ENCODE results near the gene NOP56.
"Not testable (repeated sequence)": the region's sequence is repeated elsewhere in the genome, so short reads cannot be mapped to it uniquely, and the experiment has no call there.

Gene NOP56

GRCh38 chr20:2640899-2641298 is 11.5 kb upstream of the NOP56 start:
- no peak for DNase-seq

GRCh38 chr20:2643708-2644107 is 8.7 kb upstream of the NOP56 start:
- DNase-seq, result no peak

- DNase-seq, result peak in 1 of 2 experiments; percentile 52
These were observed 508 bp downstream of the NOP56 start for GRCh38 chr20:2652724-2653555.

GRCh38 chr20:2653556-2654383 is 1.3 kb downstream of the NOP56 start:
- no peak for DNase-seq

GRCh38 chr20:2654384-2654822 is 2.0 kb downstream of the NOP56 start:
- DNase-seq, result no peak

- DNase-seq, result no peak
These were observed 2.4 kb downstream of the NOP56 start for GRCh38 chr20:2654831-2655230.

GRCh38 chr20:2655331-2656116 is 3.1 kb downstream of the NOP56 start:
- no peak for DNase-seq

GRCh38 chr20:2656471-2657117 is 4.2 kb downstream of the NOP56 start:
- DNase-seq, result no peak

GRCh38 chr20:2657241-2657640 is 4.8 kb downstream of the NOP56 start:
- no peak for DNase-seq

GRCh38 chr20:2657674-2658073 is 5.2 kb downstream of the NOP56 start:
- DNase-seq, result no peak

GRCh38 chr20:2658414-2659354 is 6.3 kb downstream of the NOP56 start:
- peak in 1 of 2 experiments; percentile 32 for DNase-seq

GRCh38 chr20:2659547-2659946 is 7.1 kb downstream of the NOP56 start:
- DNase-seq, result no peak

- DNase-seq, result no peak
These were observed 11.0 kb downstream of the NOP56 start for GRCh38 chr20:2663364-2663886.

- peak; percentile 80 to 97 for DNase-seq
These were observed 11.7 kb downstream of the NOP56 start, which contains the start of gene IDH3B for GRCh38 chr20:2663887-2664719. IDH3B (minus strand) TSS chr20:2664216; CDS start chr20:2664188, 28 bp downstream.

GRCh38 chr20:2671977-2672376 is 19.5 kb downstream of the NOP56 start:
- DNase-seq, result no peak

- DNase-seq, result no peak
These were observed 20.0 kb downstream of the NOP56 start for GRCh38 chr20:2672446-2672845.

- no peak for DNase-seq
These were observed 21.0 kb downstream of the NOP56 start for GRCh38 chr20:2673453-2673852.

- DNase-seq, result no peak
These were observed 27.6 kb downstream of the NOP56 start for GRCh38 chr20:2680046-2680445.

GRCh38 chr20:2682040-2682439 is 29.6 kb downstream of the NOP56 start:
- DNase-seq, result not testable (repeated sequence)

- not testable (repeated sequence) for DNase-seq
These were observed 32.4 kb downstream of the NOP56 start for GRCh38 chr20:2684817-2685216.
